GM19468 (cell line): ENCODE data around the gene FOXF2.

Experiments
- ATAC-seq: cut with Tn5 transposase; IDR thresholded peaks from one replicate; pipeline ENCODE4 v1.9.1; 2021; ENCODE audit warnings: mild to moderate bottlenecking, moderate library complexity, moderate number of reproducible peaks; ENCODE audit not compliant: unreplicated experiment; ENCODE audit errors: extremely low read depth

Gene FOXF2

GRCh38 chr6:1390133-1390945 is 963 bp downstream of the FOXF2 start:
- ATAC-seq: no peak

- ATAC-seq: no peak
These were observed 1.8 kb downstream of the FOXF2 start for GRCh38 chr6:1390946-1391799.

- no peak for ATAC-seq
These were observed 2.5 kb downstream of the FOXF2 start for GRCh38 chr6:1391800-1392309.

DNA sequence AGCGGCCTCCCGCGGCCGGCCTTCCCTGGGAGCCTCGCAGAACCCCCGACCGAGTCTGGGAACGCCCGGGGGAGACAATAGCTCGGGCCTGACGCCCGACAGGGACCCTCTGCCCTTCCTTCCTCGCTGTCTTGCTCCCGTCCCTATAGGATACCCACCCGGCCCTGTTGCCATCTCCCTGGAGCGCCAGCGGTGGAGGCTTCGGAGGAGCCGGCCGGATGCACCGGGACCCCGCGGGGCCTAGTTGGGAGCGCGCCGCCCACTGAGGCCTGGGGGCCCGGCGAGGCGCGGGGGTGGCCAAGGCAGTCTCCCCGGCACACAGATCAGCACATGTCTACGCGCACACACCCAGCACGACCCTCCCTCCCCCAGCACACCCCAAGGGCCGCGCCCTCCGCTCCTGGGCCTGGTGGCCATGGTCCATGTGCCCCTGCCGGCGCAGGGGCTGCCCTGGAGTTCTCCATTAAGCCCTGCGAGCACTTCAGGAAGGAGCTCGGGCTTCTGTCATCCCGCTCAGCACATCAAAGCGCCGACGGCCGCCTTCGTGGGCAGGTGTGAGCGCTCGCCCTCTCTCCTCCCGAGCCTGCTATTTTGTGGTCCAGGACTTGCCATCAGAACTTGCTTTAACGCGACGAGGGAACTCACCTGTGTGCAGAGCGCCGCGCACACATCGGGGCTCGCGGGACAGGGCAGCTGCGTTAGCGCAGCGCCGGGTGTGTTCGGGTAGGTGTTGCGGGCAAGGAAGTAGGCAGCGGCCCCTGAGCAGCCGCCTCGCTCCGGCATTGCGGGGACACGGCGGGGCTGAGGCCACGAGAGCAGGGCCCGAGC is 3.7 kb downstream of the FOXF2 start:
- ATAC-seq: no peak

DNA sequence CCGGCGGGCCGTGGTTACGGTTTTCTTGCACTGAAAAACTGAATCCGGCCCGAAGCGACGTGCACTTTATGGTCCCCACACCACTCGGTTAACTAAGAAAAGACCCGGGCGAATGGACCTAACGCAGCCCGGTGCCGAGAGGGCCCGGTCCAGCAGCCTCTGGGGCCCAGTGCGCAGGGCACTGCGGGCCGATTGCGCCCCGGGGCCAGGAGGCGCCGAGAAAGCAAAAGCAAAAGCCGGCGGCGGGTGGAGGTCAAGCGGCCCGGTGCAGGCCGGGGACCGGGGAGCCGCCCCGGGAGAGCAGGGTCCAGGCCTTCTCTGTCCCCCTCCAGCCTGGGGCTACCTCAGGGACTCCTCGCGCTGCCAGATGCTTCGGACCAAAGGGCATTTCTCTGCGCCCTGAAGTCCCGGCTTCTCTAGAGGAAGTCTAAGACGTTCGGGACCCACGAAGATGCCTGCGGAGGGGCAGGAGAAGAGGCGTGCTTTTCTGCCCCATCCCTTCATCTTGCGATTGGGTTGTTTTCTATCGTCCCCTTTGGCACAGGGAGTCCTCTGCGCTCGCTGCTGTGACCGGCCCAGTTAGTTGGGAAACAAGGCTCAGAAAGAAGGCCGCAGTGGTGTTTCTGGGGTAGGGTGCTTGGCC is 4.4 kb downstream of the FOXF2 start:
- no peak for ATAC-seq

- ATAC-seq: no peak
These were observed 5.4 kb downstream of the FOXF2 start for GRCh38 chr6:1394514-1395463.

DNA sequence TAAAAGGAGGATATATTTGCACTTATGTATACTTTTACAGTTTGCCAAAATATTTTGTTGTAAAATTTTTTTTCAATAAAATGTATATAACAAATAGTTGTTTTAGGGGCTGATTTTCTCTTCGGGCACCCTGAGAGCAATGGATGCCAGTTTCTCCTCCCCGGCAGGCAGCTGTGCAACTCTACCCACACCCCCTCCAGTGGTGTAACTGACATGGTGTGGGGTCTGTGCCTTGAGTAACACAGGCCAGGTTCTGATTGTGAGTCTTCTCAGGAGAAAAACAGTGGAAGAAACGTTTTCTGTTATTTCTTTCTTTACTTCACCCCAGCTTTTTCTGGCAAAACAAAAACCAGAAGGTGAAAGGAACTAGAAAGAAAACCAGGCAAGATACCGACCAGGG is 6.1 kb downstream of the FOXF2 start:
- no peak for ATAC-seq

DNA sequence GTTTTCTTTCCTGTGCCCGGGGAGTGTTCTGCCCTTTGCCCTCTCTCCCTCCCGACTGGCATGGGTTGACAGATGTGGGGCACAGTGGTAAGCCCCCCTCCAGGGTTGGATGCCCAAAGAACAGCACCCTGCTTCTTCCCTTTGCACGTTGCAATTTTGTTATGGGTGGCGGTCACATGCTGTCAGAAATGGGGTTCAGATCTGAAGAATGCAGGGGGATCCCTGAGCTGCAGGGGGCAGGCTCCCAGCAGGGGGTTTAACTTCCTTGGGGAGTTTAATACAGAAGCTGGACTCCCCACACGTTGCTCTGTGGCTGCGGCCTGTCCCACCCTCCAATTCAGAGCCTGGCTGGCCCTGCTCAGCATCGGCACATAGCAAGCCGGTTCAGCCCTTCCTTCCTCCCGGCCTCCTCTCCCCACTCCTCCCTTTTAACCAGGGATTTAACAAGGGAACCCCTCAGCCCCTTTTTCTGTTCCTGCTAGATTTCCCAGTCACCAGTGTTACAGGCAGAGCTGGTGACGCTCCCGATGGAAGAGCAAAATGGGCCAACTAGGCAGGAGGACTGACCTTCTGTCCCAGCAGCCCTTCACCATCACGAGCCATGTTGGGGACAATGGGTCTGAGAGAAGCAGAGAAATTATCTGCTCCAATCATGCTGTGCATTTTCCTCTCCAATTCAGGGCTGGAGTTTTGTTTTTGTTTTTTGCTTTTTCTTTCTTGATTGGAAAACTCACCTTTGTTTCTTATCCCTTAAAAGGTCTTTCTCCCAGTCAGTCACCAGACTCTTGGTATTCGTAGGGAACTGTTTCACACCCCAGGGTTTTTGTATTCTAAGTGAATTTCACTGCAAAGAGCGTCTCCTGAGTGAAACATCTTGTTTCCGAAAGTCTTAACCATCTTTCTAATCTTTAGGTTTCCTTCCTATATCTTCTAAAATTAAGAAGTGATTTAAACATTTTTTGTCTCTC is 6.8 kb downstream of the FOXF2 start:
- no peak for ATAC-seq

DNA sequence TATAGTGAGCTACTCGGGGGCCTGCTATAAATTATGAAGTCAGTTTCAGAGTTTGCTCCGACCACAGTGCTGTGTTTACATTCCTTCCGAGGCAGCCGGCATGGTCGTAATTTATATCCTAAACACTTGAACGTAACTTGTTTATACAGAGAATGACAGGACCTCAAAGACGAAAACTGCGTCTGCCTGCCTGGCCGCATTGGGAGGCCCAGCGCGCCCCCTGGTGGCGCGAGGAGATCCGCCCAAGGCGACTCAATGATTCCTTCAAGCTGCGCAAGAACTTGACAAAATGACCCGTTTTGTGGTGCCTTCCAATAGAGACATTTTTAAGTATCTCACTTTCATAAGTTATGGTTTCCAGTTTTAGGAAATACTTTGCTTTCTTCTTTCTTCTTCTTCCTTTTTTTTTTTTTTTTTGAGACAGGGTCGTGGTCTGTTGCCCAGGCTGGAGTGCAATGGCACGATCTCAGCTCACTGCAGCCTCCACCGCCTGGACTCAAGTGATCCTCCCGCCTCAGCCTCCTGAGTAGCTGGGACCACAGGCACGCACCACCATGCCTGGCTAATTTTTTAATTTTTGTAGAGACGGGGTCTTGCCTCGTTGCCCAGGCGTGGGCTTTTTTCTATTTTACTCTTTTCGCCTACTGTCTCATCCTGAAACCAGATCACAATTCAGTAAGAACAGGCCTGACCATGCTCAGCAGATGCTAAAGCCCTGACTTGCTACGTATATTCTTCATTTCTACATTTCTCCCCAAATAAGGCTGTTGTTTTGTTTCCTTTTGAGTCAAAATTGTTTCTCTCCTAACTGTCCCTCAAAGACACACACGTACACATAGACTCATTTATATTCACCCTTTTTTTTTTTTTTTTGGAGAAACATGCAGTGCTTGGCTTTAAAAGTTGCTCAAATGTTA is 7.8 kb downstream of the FOXF2 start:
- ATAC-seq: no peak

DNA sequence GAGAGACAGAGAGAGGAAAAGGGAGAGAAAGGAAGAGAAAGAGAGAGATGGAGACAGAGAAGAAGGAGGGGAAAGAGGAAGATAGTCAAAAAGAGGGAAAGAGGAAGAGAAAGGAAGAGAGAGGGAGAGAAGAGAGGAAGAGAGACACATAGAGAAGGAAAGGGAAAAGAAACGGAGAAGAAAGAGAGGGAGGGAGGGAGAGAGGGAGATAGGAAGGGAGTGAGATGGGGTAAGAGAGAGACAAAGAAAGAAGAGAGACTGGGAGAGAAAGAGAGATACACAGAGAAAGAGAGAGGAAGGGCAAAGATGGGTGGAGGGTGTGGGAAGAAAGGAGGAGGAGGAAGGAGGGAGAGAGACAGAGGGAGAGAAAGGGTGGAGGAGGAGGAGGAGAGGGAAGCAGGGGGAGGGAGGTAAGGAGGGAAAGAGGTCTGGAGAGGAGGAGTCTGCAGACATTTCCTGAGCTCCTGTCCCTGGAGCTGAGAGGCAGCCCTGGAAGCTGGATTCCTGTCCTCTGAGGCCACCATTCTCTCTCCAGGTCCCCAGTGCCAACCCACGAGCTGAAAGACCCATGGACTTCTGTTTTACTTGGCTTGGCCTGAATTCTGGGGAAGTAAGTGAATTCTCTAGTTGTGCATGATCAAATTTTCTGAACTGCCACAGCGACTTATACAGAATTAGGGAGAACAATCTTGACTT is 9.9 kb downstream of the FOXF2 start:
- no peak for ATAC-seq

GRCh38 chr6:1400126-1400850 is 10.9 kb downstream of the FOXF2 start:
- no peak for ATAC-seq

DNA sequence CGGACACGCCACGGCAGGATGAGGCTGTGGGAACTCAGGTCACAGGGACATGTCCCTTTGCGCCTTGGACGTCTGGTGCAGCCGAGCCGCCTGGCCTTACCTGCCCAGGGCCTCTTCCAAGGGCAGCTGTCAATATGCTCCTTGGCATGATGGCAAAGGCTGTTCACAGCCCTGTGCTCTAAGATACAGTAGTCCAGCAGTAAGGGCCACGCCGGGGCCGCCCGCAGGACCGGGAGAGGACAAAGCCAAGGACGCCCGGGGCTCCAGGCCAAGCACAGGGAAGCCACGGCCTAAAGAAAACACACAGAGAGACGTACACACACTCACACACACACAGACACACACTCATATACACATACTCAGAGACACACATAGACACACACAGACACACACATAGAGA is 13.0 kb downstream of the FOXF2 start:
- ATAC-seq: no peak

GRCh38 chr6:1402868-1403267 is 13.5 kb downstream of the FOXF2 start:
- ATAC-seq: no peak

GRCh38 chr6:1403851-1404712 is 14.7 kb downstream of the FOXF2 start:
- ATAC-seq: no peak

DNA sequence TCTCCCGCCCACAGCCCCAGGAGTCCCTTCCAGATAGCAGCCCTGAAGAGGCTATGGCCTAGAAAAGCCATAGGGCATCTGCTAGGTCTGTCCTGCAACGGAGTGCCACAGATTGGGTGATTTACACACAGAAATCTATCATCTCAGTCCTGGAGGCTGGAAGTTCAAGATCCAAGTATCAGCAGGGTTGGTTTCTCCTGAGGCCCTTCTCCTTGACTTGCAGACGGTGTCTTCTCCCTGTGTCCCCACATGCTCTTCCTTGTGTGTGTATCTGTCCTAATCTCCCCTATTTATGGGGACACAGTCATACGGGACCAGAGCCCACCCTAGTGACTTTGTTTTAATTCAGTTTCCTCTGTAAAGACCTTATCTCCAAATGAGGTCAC is 15.3 kb downstream of the FOXF2 start:
- ATAC-seq: no peak
